DMS79 (cell line): ENCODE measurements around the gene ADAMTSL3.
"Not testable (repeated sequence)": the region's sequence is repeated elsewhere in the genome, so short reads cannot be mapped to it uniquely, and the experiment has no call there.

Experiments
- DNase-seq: peaks from one replicate; lab custom pipeline; 2025; lab: John Stamatoyannopoulos, UW

ADAMTSL3 gene

DNA sequence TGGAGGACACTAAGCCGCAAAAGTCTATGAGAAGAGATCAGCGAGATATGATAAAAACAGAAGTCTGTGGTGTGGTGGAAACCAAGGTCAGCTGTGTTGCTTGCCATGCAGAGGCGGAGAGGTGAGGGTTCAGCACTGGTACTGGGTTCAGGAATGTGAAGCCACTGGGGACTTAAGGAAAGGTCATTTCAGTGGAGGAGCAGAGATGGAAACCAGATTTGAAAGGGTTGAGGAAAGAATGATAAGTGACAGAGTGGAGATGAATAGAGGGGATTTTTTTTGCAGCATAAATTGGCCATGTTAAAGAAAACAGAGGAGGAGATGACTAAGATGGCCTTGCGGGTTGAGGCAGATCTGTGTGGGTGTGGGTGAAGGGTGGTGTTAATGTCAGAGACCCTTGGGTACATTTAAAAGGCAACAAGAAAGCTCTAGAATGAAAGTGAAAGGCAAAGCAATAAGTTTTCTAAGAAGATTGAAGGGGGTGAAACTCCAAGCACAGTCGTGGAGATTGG lies 265.5 kb downstream of the ADAMTSL3 start:
- DNase-seq, result no peak

GRCh38 chr15:83919978-83920510 lies 266.1 kb downstream of the ADAMTSL3 start:
- DNase-seq, result no peak

GRCh38 chr15:83922649-83923294 lies 268.8 kb downstream of the ADAMTSL3 start:
- no peak for DNase-seq

GRCh38 chr15:83926116-83926515 lies 272.2 kb downstream of the ADAMTSL3 start:
- DNase-seq, result no peak

DNA sequence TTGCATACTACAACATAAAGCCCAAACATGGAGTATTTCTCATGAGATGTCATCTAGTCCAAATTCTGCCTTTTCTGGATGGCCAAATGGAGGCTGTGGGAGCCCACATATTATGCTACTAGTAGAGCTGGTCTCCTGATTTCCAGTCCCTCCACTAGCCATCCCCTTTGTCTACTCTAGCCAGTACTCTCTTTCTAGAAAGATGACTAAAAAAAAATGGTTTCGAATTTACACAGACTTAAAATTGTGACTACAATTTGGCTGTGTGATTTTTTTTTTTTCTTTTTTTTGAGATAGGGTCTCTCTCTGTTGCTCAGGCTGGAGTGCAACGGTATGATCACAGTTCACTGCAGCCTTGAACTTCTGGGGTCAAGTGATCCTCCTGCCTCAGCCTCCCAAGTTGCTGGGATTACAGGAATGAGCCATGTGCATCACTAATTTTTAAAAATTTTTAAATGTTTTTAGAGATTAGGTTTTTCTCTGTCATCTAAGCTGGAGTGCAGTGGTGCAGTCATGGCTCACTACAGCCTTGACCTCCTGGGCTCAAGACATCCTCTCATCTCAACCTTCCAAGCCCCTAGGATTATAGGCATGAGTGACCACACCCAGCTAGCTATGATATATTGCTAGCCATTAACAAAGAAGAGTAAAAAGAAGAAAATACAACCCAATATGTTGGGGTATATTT lies 273.9 kb downstream of the ADAMTSL3 start:
- no peak for DNase-seq

GRCh38 chr15:83928392-83928734 lies 274.4 kb downstream of the ADAMTSL3 start:
- no peak for DNase-seq

- DNase-seq, result no peak
Observed at GRCh38 chr15:83928878-83929418, 275.0 kb downstream of the ADAMTSL3 start.

DNA sequence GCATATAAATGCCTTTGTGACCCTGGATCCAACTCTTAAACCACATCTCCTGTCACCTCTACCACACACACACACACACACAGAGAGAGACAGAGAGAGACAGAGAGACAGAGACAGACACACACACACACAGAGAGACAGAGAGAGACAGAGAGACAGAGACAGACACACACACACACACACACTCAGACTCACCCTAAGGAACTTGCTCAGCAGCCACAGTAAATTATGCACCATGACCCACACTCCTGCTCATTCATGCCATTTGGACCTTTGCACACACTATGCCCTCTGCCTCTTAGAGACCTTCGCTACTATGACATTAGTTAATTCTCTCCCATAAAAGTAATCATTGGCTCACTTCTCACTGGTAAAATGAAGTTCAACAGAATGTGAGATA lies 275.7 kb downstream of the ADAMTSL3 start:
- DNase-seq, result no peak

DNA sequence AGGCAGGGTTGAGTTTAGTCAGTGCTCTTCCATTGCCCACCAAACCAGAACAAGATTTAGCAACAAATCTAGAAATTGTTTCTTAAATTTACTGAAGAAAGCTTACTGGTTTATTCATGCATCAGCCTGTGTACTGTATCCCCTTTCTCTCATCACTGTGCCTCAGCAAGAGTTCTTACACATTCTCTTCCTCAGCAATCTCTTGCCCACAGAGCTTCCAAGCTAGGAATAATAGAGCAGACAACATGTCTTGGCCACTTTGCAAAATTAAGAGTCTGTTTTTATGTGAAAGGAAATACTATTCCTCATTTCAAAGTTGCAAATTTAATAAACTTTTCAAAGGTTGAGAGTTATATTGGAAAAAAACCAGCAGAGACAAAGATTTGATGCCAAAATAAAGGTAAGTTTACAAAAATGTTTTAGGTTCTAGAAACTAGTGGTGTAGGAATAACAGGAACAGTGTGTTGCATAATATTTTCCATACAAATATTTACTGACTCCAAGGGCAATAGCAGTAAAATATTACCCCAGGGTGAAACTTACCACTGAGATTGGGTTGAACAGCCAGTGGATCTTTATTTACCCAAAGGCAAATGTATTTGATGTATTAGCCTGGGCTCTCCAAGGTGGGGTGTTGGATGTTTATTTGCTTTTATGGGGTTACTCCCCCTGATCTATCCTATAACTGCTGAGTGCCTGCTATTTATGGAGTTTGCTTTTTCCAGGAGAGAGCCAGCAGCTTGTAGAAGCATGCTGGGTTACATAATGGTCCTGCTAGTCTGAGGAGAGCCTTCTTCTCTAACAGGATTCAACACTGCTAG lies 276.7 kb downstream of the ADAMTSL3 start:
- no peak for DNase-seq

GRCh38 chr15:83935774-83936173 lies 281.9 kb downstream of the ADAMTSL3 start:
- no peak for DNase-seq

GRCh38 chr15:83940136-83940535 lies 286.2 kb downstream of the ADAMTSL3 start:
- no peak for DNase-seq

DNA sequence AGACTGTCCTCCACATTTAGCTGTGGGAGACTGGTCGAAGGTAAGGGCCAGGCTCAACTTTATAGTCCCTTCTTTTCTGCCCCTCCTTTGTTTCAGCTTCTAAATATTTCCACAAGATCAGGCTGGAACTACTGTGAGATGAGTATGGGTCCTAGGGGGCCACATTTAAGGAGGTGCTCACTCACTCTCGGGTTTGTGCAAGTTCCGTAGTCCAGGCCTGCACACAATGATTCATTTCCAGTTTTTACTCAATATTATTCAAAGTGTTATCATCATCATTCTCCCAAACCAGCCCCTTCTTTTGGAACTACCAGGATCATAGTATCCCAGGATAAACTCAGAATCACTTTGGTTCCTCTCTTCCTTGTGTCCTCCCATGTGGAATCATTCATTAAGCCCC lies 289.1 kb downstream of the ADAMTSL3 start:
- no peak for DNase-seq

- no peak for DNase-seq
Observed at GRCh38 chr15:83943849-83944404, 290.0 kb downstream of the ADAMTSL3 start.

- no peak for DNase-seq
Observed at GRCh38 chr15:83947156-83947555, 293.2 kb downstream of the ADAMTSL3 start.

GRCh38 chr15:83954506-83954905 lies 300.6 kb downstream of the ADAMTSL3 start:
- DNase-seq, result no peak

DNA sequence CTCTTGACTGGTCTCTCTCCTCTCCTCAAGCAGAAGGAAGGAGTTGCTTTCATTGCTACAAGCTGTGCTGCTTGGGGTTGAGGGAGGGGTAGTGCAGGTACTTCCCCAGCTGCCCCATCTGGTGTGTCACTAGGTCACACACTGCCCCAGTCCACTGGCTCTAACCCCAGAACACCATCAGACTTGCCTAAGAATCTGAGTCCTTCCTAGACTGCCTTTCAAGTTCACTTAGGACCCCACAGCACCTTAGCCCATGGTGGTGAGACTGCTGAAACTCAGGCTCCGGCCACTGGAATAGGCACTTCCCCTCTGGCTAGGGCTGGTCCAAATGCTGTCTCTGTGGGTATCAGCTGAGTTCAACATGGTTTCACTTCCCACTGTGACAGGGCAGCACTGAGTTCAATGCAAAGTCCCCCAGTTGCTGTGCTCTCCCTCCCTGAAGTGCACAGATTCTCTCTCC lies 301.9 kb downstream of the ADAMTSL3 start:
- DNase-seq, result no peak

DNA sequence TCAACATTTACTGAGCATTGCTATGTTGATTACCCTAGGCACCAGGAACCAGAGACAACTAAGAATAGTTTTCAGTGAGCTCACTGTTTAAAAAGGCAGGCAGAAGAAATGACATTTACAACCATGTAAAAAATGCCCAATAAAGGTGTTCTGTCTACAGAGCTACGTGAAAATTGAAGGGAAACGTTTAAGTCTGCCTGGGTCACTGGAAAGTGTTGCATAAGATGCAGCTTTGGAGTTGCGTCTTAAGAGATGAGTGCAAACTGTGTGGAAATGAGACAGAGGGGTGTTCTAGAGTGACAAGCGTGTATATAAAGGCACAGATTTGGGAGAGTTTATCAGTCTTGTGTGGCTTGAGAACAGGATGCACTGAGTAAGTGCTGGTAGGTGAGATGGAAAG lies 303.0 kb downstream of the ADAMTSL3 start:
- no peak for DNase-seq

GRCh38 chr15:83959477-83959876 lies 305.6 kb downstream of the ADAMTSL3 start:
- DNase-seq, result no peak

DNA sequence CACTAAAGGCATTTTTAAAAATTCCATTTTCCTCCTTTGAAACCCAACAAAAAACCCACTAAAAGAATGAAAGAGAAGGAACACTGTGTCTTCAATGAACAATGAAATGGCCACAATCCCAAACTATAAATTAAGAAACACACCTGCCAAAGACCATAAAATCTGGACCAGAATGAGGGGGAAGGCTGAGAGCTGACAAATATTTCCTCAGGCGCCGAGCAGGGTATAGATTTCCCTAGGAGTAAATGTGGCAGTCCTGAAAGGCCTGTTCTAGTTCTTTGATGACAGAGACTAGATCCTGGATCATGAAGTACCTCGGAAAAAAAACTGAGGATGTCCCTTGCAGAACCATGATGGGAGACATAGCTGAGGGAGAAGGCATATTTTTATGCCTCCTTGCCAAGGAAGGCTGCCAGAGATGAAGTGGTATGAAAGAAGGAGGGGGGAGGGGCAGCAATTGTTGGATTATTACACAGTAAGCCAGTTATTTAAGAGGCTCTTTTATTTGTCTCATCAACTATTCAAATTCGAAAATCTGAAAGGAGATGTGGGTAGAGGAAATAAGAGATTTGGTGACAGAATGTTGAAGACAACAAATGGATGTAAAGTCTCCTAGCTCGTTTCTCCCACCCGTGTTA lies 306.4 kb downstream of the ADAMTSL3 start:
- no peak for DNase-seq

DNA sequence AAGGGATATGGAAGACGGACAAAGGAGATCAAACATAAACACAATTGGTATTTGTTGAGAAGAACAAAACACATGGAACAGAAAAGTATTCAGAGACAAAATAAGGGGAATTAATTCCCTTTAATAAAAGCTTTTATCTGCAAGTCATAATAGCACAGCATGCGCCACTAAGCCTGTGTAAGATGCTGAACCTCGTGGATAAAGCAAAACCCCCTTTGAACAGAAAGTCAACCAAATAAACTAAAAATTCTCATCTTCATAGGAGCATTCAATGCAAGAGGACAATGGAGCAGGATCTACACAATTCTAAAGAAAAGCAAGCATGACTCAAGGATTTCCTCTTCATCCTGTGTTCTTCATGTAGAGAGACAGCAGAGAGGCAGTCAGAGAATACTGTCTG lies 307.4 kb downstream of the ADAMTSL3 start:
- no peak for DNase-seq

DNA sequence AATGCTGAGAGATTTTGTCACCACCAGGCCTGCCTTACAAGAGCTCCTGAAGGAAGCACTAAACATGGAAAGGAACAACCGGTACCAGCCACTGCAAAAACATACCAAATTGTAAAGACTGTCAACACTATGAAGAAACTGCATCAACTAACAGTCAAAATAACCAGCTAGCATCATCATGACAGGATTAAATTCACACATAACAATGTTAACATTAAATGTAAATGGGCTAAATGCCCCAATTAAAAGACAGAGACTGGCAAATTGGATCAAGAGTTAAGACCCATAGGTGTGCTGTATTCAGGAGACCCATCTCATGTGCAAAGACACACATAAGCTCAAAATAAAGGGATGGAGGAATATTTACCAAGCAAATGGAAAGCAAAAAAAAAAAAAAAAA lies 311.0 kb downstream of the ADAMTSL3 start:
- not testable (repeated sequence) for DNase-seq
